WTC11 (cell line): ENCODE results near the gene CORO1C. TPM values are rescaled to one million over a fixed set of nuclear protein-coding genes. Genes with fewer than 3 reads are reported as not detected.
A peak's percentile ranks its signal among the peaks of the same experiment; 100 is the strongest.
"Not testable (repeated sequence)": the region's sequence is repeated elsewhere in the genome, so short reads cannot be mapped to it uniquely, and the experiment has no call there.

Experiments used
- ATAC-seq: fragments of 200-7000 bp; cut with Tn5 transposase; 2 replicates; pipeline ENCODE4 v1.10.0; 2021; ENCODE audit warnings: mild to moderate bottlenecking, moderate library complexity
- CTCF ChIA-PET: fragments of 300-600 bp; sonication (Branson Sonifier 250); formaldehyde crosslinking; loops from one replicate; lab custom pipeline; 2021; ENCODE audit warnings: antibody characterized with exemption; lab: Charles Lee
- POLR2A ChIA-PET: fragments of 350-600 bp; sonication (Branson Sonifier 250); formaldehyde crosslinking; loops from one replicate; lab custom pipeline; 2021; ENCODE audit warnings: antibody characterized with exemption; lab: Charles Lee
- DNase-seq: peaks from one replicate; pipeline ENCODE4 v3.0.0; 2021; ENCODE audit warnings: low spot score
- H3K27ac Mint-ChIP-seq: 2 replicates; pipeline ENCODE4 v1.8.0; 2021; ENCODE audit warnings: mixed read lengths
- H3K27me3 Mint-ChIP-seq: 2 replicates; pipeline ENCODE4 v1.8.0; 2021; ENCODE audit warnings: low read depth, mild to moderate bottlenecking, moderate library complexity, mixed read lengths
- H3K36me3 Mint-ChIP-seq: 2 replicates; pipeline ENCODE4 v1.8.0; 2021; ENCODE audit warnings: mixed read lengths
- H3K4me1 Mint-ChIP-seq: 2 replicates; pipeline ENCODE4 v1.8.0; 2022; ENCODE audit warnings: mixed read lengths
- H3K4me3 Mint-ChIP-seq: 2 replicates; pipeline ENCODE4 v1.8.0; 2021; ENCODE audit warnings: mild to moderate bottlenecking, moderate library complexity, mixed read lengths
- H3K9me3 Mint-ChIP-seq: 2 replicates; pipeline ENCODE4 v1.8.0; 2021; ENCODE audit warnings: mixed read lengths
- ESRRA ChIP-seq: sonication (generic); formaldehyde crosslinking; IDR thresholded peaks from 2 replicates; pipeline ENCODE4 v1.8.1; 2022; ENCODE audit warnings: mild to moderate bottlenecking, missing genetic modification reagents, borderline replicate concordance
- ETV6 ChIP-seq: sonication (generic); formaldehyde crosslinking; IDR thresholded peaks from 2 replicates; pipeline ENCODE4 v1.8.1; 2022; ENCODE audit warnings: mild to moderate bottlenecking, missing genetic modification reagents
- GRHL2 ChIP-seq: fragments of 250-450 bp; sonication (Bioruptor Pico); IDR thresholded peaks from 2 replicates; pipeline ENCODE4 v1.8.0; 2022; ENCODE audit warnings: mild to moderate bottlenecking, moderate library complexity; ENCODE audit not compliant: insufficient replicate concordance, severe bottlenecking
- MYBL2 ChIP-seq: sonication (generic); formaldehyde crosslinking; IDR thresholded peaks from 2 replicates; pipeline ENCODE4 v1.8.1; 2023; ENCODE audit warnings: mild to moderate bottlenecking, moderate library complexity, missing genetic modification reagents
- NR3C1 ChIP-seq: sonication (generic); formaldehyde crosslinking; conservative IDR thresholded peaks from 2 replicates; pipeline ENCODE4 v1.8.1; 2023; ENCODE audit warnings: low read depth, mild to moderate bottlenecking, missing genetic modification reagents
- RELA ChIP-seq: sonication (generic); formaldehyde crosslinking; IDR thresholded peaks from 2 replicates; pipeline ENCODE4 v1.8.1; 2022; ENCODE audit warnings: missing genetic modification reagents, mild to moderate bottlenecking, borderline replicate concordance
- SMAD3 ChIP-seq: sonication (generic); formaldehyde crosslinking; IDR thresholded peaks from 2 replicates; pipeline ENCODE4 v1.8.0; 2022; ENCODE audit warnings: missing genetic modification reagents, mild to moderate bottlenecking, borderline replicate concordance
- SOX15 ChIP-seq: fragments of 250-450 bp; sonication (Bioruptor Pico); IDR thresholded peaks from 2 replicates; pipeline ENCODE4 v1.9.0; 2021; ENCODE audit warnings: mild to moderate bottlenecking
- SP1 ChIP-seq: sonication (generic); formaldehyde crosslinking; conservative IDR thresholded peaks from 2 replicates; pipeline ENCODE4 v1.8.1; 2022; ENCODE audit warnings: missing genetic modification reagents
- TEAD4 ChIP-seq: sonication (generic); formaldehyde crosslinking; IDR thresholded peaks from 2 replicates; pipeline ENCODE4 v1.8.0; 2022; ENCODE audit warnings: mild to moderate bottlenecking, missing genetic modification reagents
- ZNF317 ChIP-seq: sonication (generic); formaldehyde crosslinking; IDR thresholded peaks from 2 replicates; pipeline ENCODE4 v1.8.1; 2023; ENCODE audit warnings: low read depth, mild to moderate bottlenecking, moderate library complexity, missing genetic modification reagents, borderline replicate concordance
- ZNF671 ChIP-seq: fragments of 250-450 bp; sonication (Bioruptor Pico); IDR thresholded peaks from 2 replicates; pipeline ENCODE4 v1.8.0; 2021; ENCODE audit warnings: mild to moderate bottlenecking
- total RNA-seq: library from RNA; stranded (reverse); gene quantifications from 3 replicates; pipeline ENCODE4 v1.2.3, GENCODE V29; 2021
- TF ChIP-seq, protein P1 (sequence below): sonication (generic); formaldehyde crosslinking; IDR thresholded peaks from 2 replicates; pipeline ENCODE4 v1.8.0; 2022; ENCODE audit warnings: mild to moderate bottlenecking, missing genetic modification reagents
- TF ChIP-seq, protein P2 (sequence below): sonication (generic); formaldehyde crosslinking; IDR thresholded peaks from 2 replicates; pipeline ENCODE4 v1.8.1; 2023; ENCODE audit warnings: mild to moderate bottlenecking, moderate library complexity, missing genetic modification reagents
- TF ChIP-seq, protein P3 (sequence below): sonication (generic); formaldehyde crosslinking; IDR thresholded peaks from 2 replicates; pipeline ENCODE4 v1.8.1; 2022; ENCODE audit warnings: mild to moderate bottlenecking, moderate library complexity, missing genetic modification reagents
- TF ChIP-seq, protein P4 (sequence below): sonication (generic); formaldehyde crosslinking; IDR thresholded peaks from 2 replicates; pipeline ENCODE4 v1.8.1; 2022; ENCODE audit warnings: missing genetic modification reagents, borderline replicate concordance
- TF ChIP-seq, protein P5 (sequence below): sonication (generic); formaldehyde crosslinking; IDR thresholded peaks from 2 replicates; pipeline ENCODE4 v1.8.0; 2023; ENCODE audit warnings: missing genetic modification reagents
- TF ChIP-seq, protein P6 (sequence below): sonication (generic); formaldehyde crosslinking; conservative IDR thresholded peaks from 2 replicates; pipeline ENCODE4 v1.8.1; 2023; ENCODE audit warnings: mild to moderate bottlenecking, low read depth, missing genetic modification reagents, moderate library complexity

Gene CORO1C
- total RNA-seq, 1 experiment from 2014 or later, result 113 TPM

DNA sequence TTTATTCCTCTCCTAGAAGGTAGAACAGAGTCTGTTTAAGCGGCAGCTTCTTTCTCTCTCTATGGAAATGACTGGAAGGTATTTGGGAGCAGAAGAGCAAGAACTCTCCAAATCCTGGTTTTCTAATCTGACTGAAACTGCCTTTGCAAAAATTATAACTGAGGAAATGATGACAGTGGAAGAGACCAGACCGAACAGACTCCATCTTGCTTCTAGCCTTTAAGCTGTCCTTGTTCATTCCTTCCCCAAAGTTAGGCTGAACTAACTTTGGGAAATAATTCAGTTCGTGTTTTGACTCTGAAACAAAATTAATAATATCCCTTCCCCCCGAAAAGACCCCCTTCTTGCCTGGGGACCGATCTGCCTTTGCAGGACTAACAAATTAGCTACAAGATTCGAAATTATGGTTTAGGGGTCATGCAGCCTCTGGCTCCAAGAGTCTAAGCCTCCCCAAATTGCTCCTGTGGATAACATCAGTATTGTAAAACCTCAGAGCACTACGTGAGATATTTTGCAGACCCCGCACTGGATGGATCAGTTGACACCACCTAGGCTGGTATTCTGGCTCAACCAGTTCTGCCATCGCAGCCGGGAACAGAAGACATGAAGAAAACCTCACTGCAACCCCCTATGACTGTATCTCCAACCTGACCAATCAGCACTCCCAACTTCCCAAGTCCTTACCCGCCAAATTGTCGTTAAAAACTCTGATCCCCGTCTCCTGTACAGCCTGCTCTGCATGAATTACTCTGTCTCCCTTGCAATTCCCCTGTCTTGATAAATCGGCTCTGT is 111.8 kb downstream of the CORO1C start:
- TF ChIP-seq NR3C1 (CRISPR knock-in tag) (no peak), ESRRA (CRISPR knock-in tag) (no peak), TEAD4 (CRISPR knock-in tag) (no peak), GRHL2 (CRISPR knock-in tag) (no peak), SOX15 (CRISPR knock-in tag) (no peak), ZNF317 (no peak), SMAD3 (CRISPR knock-in tag) (no peak), ZNF671 (CRISPR knock-in tag) (no peak), ETV6 (CRISPR knock-in tag) (no peak), MYBL2 (CRISPR knock-in tag) (no peak), SP1 (CRISPR knock-in tag) (no peak), RELA (CRISPR knock-in tag) (no peak)
- TF ChIP-seq, protein P1, sequence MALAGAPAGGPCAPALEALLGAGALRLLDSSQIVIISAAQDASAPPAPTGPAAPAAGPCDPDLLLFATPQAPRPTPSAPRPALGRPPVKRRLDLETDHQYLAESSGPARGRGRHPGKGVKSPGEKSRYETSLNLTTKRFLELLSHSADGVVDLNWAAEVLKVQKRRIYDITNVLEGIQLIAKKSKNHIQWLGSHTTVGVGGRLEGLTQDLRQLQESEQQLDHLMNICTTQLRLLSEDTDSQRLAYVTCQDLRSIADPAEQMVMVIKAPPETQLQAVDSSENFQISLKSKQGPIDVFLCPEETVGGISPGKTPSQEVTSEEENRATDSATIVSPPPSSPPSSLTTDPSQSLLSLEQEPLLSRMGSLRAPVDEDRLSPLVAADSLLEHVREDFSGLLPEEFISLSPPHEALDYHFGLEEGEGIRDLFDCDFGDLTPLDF (CRISPR knock-in tag), result no peak
- TF ChIP-seq, protein P2, sequence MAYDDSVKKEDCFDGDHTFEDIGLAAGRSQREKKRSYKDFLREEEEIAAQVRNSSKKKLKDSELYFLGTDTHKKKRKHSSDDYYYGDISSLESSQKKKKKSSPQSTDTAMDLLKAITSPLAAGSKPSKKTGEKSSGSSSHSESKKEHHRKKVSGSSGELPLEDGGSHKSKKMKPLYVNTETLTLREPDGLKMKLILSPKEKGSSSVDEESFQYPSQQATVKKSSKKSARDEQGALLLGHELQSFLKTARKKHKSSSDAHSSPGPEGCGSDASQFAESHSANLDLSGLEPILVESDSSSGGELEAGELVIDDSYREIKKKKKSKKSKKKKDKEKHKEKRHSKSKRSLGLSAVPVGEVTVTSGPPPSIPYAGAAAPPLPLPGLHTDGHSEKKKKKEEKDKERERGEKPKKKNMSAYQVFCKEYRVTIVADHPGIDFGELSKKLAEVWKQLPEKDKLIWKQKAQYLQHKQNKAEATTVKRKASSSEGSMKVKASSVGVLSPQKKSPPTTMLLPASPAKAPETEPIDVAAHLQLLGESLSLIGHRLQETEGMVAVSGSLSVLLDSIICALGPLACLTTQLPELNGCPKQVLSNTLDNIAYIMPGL (CRISPR knock-in tag), result no peak
- TF ChIP-seq, protein P3, sequence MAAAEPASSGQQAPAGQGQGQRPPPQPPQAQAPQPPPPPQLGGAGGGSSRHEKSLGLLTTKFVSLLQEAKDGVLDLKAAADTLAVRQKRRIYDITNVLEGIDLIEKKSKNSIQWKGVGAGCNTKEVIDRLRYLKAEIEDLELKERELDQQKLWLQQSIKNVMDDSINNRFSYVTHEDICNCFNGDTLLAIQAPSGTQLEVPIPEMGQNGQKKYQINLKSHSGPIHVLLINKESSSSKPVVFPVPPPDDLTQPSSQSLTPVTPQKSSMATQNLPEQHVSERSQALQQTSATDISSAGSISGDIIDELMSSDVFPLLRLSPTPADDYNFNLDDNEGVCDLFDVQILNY, result no peak
- TF ChIP-seq, protein P4, sequence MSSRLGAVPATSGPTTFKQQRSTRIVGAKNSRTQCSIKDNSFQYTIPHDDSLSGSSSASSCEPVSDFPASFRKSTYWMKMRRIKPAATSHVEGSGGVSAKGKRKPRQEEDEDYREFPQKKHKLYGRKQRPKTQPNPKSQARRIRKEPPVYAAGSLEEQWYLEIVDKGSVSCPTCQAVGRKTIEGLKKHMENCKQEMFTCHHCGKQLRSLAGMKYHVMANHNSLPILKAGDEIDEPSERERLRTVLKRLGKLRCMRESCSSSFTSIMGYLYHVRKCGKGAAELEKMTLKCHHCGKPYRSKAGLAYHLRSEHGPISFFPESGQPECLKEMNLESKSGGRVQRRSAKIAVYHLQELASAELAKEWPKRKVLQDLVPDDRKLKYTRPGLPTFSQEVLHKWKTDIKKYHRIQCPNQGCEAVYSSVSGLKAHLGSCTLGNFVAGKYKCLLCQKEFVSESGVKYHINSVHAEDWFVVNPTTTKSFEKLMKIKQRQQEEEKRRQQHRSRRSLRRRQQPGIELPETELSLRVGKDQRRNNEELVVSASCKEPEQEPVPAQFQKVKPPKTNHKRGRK (CRISPR knock-in tag), result no peak
- TF ChIP-seq, protein P5, sequence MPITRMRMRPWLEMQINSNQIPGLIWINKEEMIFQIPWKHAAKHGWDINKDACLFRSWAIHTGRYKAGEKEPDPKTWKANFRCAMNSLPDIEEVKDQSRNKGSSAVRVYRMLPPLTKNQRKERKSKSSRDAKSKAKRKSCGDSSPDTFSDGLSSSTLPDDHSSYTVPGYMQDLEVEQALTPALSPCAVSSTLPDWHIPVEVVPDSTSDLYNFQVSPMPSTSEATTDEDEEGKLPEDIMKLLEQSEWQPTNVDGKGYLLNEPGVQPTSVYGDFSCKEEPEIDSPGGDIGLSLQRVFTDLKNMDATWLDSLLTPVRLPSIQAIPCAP (CRISPR knock-in tag), result no peak
- TF ChIP-seq, protein P6, sequence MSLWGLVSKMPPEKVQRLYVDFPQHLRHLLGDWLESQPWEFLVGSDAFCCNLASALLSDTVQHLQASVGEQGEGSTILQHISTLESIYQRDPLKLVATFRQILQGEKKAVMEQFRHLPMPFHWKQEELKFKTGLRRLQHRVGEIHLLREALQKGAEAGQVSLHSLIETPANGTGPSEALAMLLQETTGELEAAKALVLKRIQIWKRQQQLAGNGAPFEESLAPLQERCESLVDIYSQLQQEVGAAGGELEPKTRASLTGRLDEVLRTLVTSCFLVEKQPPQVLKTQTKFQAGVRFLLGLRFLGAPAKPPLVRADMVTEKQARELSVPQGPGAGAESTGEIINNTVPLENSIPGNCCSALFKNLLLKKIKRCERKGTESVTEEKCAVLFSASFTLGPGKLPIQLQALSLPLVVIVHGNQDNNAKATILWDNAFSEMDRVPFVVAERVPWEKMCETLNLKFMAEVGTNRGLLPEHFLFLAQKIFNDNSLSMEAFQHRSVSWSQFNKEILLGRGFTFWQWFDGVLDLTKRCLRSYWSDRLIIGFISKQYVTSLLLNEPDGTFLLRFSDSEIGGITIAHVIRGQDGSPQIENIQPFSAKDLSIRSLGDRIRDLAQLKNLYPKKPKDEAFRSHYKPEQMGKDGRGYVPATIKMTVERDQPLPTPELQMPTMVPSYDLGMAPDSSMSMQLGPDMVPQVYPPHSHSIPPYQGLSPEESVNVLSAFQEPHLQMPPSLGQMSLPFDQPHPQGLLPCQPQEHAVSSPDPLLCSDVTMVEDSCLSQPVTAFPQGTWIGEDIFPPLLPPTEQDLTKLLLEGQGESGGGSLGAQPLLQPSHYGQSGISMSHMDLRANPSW (CRISPR knock-in tag), result no peak
- TF ChIP-seq, all 79 proteins: peak for 0
- no peak overlapping the region for H3K4me3 Mint-ChIP-seq
- peaks cover 25% of the 10 kb centered on the region for H3K9me3 Mint-ChIP-seq
- H3K27ac Mint-ChIP-seq, result 0 out of 2 replicates have a peak overlapping the region, but pooled peaks have one; percentile 16
- H3K27me3 Mint-ChIP-seq, result no peaks in the 10 kb centered on the region
- no peak for ATAC-seq
- no peak for DNase-seq
- ChIA-PET POLR2A (interaction anchor here (0.6 to 0.7 kb wide), 2 partner anchors 49 to 534 kb away, joined by 6 to 10 read pairs; no protein-coding TSS in a partner anchor), CTCF (interaction anchor here (0.6 to 1.9 kb wide), 6 partner anchors 9 to 176 kb away, joined by 3 to 9 read pairs (median 4); no protein-coding TSS in a partner anchor)
- H3K4me1 Mint-ChIP-seq, result peaks cover 35% of the 10 kb centered on the region
- no peaks in the 10 kb centered on the region for H3K36me3 Mint-ChIP-seq

DNA sequence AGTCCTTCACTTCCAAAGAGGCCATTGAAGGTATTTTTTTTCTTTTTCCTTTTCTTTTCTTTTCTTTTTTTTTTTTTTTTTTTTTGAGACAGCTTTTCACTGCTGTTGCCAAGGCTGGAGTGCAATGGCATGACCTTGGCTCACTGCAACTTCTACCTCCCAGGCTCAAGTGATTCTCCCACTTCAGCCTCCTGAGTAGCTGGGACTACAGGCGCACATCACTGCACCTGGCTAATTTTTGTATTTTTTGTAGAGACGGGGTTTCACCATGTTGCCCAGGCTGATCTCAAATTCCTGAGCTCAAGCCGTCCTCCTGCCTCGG is 112.4 kb downstream of the CORO1C start:
- peaks cover 35% of the 10 kb centered on the region for H3K4me1 Mint-ChIP-seq
- POLR2A ChIA-PET, result interaction anchor here (0.7 kb wide), 1 partner anchor 49 kb away, joined by 10 read pairs; no protein-coding TSS in a partner anchor
- CTCF ChIA-PET, result interaction anchor here (0.6 to 2.7 kb wide), 18 partner anchors 8 to 490 kb away, joined by 3 to 31 read pairs (median 4); partner anchors contain the start of genes ISCU, SART3 and WSCD2
- not testable (repeated sequence) for H3K27ac Mint-ChIP-seq, H3K36me3 Mint-ChIP-seq, H3K4me3 Mint-ChIP-seq, H3K27me3 Mint-ChIP-seq, DNase-seq, ATAC-seq
- H3K9me3 Mint-ChIP-seq, result peaks cover 23% of the 10 kb centered on the region
